ENCODE data around the gene COL20A1.

DNA sequence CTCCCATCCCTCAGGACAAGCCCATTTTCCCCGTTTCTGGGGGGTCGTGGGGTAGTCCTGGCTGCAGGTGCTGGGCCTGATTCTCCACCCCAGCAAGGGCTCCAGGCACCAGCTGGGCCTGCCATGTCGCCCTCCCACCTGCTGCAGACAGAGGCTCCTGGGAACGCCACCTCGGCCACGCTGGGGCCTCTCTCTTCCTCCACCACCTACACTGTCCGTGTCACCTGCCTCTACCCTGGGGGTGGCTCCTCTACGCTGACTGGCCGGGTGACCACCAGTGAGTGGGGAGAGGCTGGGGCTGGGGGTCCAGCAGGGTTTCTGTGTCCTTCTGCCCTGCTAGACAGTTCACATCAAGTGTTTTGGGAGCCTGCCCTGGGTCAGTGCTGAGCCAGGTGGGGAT, 19.3 kb downstream of the COL20A1 start:
- TF ChIP-seq, protein P1, sequence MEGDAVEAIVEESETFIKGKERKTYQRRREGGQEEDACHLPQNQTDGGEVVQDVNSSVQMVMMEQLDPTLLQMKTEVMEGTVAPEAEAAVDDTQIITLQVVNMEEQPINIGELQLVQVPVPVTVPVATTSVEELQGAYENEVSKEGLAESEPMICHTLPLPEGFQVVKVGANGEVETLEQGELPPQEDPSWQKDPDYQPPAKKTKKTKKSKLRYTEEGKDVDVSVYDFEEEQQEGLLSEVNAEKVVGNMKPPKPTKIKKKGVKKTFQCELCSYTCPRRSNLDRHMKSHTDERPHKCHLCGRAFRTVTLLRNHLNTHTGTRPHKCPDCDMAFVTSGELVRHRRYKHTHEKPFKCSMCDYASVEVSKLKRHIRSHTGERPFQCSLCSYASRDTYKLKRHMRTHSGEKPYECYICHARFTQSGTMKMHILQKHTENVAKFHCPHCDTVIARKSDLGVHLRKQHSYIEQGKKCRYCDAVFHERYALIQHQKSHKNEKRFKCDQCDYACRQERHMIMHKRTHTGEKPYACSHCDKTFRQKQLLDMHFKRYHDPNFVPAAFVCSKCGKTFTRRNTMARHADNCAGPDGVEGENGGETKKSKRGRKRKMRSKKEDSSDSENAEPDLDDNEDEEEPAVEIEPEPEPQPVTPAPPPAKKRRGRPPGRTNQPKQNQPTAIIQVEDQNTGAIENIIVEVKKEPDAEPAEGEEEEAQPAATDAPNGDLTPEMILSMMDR (IDR thresholded peaks at IDR 0.05), result no peak
- TF ChIP-seq POLR2A (IDR thresholded peaks at IDR 0.05), result no peak

All from tibial nerve (tissue), 3 donors.